Measurements from ENCODE around the gene MST1.

Gene MST1

GRCh38 chr3:49729966-49730609, 40.8 kb upstream of the MST1 start:
- no peak for DNase-seq
- peaks cover 3% of the 10 kb centered on the region for H3K36me3 ChIP-seq
- H3K4me1 ChIP-seq = no peaks in the 10 kb centered on the region
- TF ChIP-seq CTCF (IDR thresholded peaks at IDR 0.05; ENCODE audit: low read depth, low read length) = no peak
- H3K9me3 ChIP-seq = no peaks in the 10 kb centered on the region
- H3K4me3 ChIP-seq (ENCODE audit: low read depth, low read length) = no peak overlapping the region
- H3K27me3 ChIP-seq = no peaks in the 10 kb centered on the region

GRCh38 chr3:49727924-49728361, 38.7 kb upstream of the MST1 start:
- no peak overlapping the region for H3K4me3 ChIP-seq (ENCODE audit: low read depth, low read length)
- H3K9me3 ChIP-seq = no peaks in the 10 kb centered on the region
- no peak for TF ChIP-seq CTCF (IDR thresholded peaks at IDR 0.05; ENCODE audit: low read depth, low read length)
- DNase-seq = no peak
- H3K27me3 ChIP-seq = no peaks in the 10 kb centered on the region
- no peaks in the 10 kb centered on the region; the same call in 1 of the 2 replicates for H3K36me3 ChIP-seq
- H3K4me1 ChIP-seq = no peaks in the 10 kb centered on the region

- DNase-seq = no peak
- Histone ChIP-seq H3K9me3 (no peaks in the 10 kb centered on the region), H3K27me3 (no peaks in the 10 kb centered on the region), H3K4me3 (ENCODE audit: low read depth, low read length) (no peak overlapping the region), H3K36me3 (no peaks in the 10 kb centered on the region; the same call in none of the 2 replicates), H3K4me1 (no peaks in the 10 kb centered on the region)
- no peak for TF ChIP-seq CTCF (IDR thresholded peaks at IDR 0.05; ENCODE audit: low read depth, low read length)
Observed at GRCh38 chr3:49727154-49727923, 38.1 kb upstream of the MST1 start.

GRCh38 chr3:49725906-49726681, 36.8 kb upstream of the MST1 start:
- Histone ChIP-seq H3K4me1 (no peaks in the 10 kb centered on the region), H3K27me3 (no peaks in the 10 kb centered on the region), H3K4me3 (ENCODE audit: low read depth, low read length) (no peak overlapping the region), H3K9me3 (no peaks in the 10 kb centered on the region), H3K36me3 (no peaks in the 10 kb centered on the region; the same call in none of the 2 replicates)
- TF ChIP-seq CTCF (IDR thresholded peaks at IDR 0.05; ENCODE audit: low read depth, low read length) = no peak
- DNase-seq = no peak

- DNase-seq = no peak
- H3K4me3 ChIP-seq (ENCODE audit: low read depth, low read length) = peak overlapping the region; percentile 60
- no peaks in the 10 kb centered on the region for H3K4me1 ChIP-seq
- no peak for TF ChIP-seq CTCF (IDR thresholded peaks at IDR 0.05; ENCODE audit: low read depth, low read length)
- no peaks in the 10 kb centered on the region for H3K27me3 ChIP-seq
- H3K9me3 ChIP-seq = no peaks in the 10 kb centered on the region
- no peaks in the 10 kb centered on the region; the same call in none of the 2 replicates for H3K36me3 ChIP-seq
Observed at GRCh38 chr3:49724586-49724985, 35.3 kb upstream of the MST1 start.

All from BE2C (cell line).